Muscle layer of colon (tissue), 2 donors: ENCODE results near the gene ACSF3.

ENCODE experiments used
- H3K27ac ChIP-seq: one replicate; pipeline ENCODE4 v1.7.0; 2013; ENCODE audit warnings: low read depth, mild to moderate bottlenecking, low read length, moderate library complexity
- H3K27me3 ChIP-seq, 2 donors: one replicate each; pipeline ENCODE4 v1.7.0; 2013; ENCODE audit warnings: low read length in 2 of 2, mild to moderate bottlenecking in 2 of 2; ENCODE audit not compliant: insufficient read depth in 2 of 2, control insufficient read depth in 1 of 2
- H3K36me3 ChIP-seq: one replicate; pipeline ENCODE4 v1.7.0; 2013; ENCODE audit warnings: mild to moderate bottlenecking, low read length; ENCODE audit not compliant: insufficient read depth
- H3K4me1 ChIP-seq: one replicate; pipeline ENCODE4 v1.7.0; 2013; ENCODE audit warnings: mild to moderate bottlenecking, low read length; ENCODE audit not compliant: insufficient read depth
- H3K4me3 ChIP-seq, 2 donors: one replicate each; pipeline ENCODE4 v1.7.0; 2013; ENCODE audit warnings: low read length in 2 of 2, low read depth in 1 of 2, mild to moderate bottlenecking in 1 of 2, moderate library complexity in 1 of 2
- H3K9ac ChIP-seq: one replicate; pipeline ENCODE4 v1.7.0; 2013; ENCODE audit warnings: low read length
- H3K9me3 ChIP-seq: one replicate; pipeline ENCODE4 v1.7.0; 2013; ENCODE audit warnings: mild to moderate bottlenecking, low read length
- donor health status: abdominal sarcoma.
- donor health status: Adenocarcinoma of cecum.

Gene ACSF3

DNA sequence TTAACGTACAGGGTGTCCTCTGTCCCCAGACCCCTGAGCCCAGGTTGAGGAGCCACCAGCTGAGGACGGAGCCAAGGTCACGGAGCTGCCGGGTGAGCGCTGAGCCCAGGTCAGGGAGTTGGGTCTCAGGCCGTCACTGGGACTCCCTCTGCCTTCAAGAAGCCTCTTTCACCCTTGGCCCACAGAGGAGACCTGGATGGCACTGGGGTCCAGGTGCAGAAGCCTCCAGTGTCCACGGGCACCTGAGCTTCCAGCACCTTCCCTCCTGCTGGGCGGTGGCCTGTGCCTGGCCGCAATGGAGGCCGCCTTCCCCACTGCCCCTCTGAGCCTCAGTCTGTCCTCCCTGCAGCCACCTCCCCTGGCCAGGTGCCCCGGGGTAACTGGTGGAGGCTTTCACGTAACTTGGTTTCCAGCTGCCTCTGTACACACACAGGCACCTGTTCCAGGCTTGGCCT lies 46.3 kb downstream of the ACSF3 start:
- Histone ChIP-seq H3K4me3 (no peak overlapping the region), H3K9me3 (no peaks in the 10 kb centered on the region), H3K27me3 (no peaks in the 10 kb centered on the region), H3K9ac (no peak overlapping the region), H3K36me3 (peaks cover 18% of the 10 kb centered on the region), H3K27ac (no peak overlapping the region), H3K4me1 (no peaks in the 10 kb centered on the region)

DNA sequence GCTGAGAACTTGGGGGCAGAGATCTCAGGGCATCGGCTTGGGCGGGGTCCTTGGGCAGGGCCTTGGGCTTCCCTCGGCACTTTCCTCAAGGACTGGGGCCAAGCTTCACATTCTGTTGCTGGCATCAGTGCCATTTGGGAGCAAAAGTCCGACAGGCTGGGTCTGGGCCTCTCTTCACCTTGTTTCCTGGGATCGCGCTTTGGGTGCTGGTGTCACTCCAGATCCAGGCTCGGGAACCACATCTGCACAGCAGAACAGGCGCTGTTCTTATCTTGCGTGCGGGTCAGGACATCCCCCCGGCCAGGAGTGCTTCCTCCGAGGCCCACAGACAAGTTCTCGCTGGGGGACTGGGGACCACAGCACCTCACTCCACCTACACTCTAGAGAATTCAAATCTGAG lies 46.7 kb downstream of the ACSF3 start:
- no peak overlapping the region for H3K9ac ChIP-seq
- peaks cover 14% of the 10 kb centered on the region for H3K36me3 ChIP-seq
- no peaks in the 10 kb centered on the region for H3K4me1 ChIP-seq
- no peak overlapping the region for H3K4me3 ChIP-seq
- no peak overlapping the region for H3K27ac ChIP-seq
- no peaks in the 10 kb centered on the region for H3K27me3 ChIP-seq
- H3K9me3 ChIP-seq: no peaks in the 10 kb centered on the region

GRCh38 chr16:89140981-89141883 lies 47.6 kb downstream of the ACSF3 start:
- H3K27ac ChIP-seq: no peak overlapping the region
- peaks cover 16% of the 10 kb centered on the region for H3K36me3 ChIP-seq
- H3K9me3 ChIP-seq: no peaks in the 10 kb centered on the region
- no peaks in the 10 kb centered on the region for H3K4me1 ChIP-seq
- no peaks in the 10 kb centered on the region for H3K27me3 ChIP-seq
- H3K4me3 ChIP-seq: no peak overlapping the region
- H3K9ac ChIP-seq: no peak overlapping the region

GRCh38 chr16:89141884-89142267 lies 48.2 kb downstream of the ACSF3 start:
- no peaks in the 10 kb centered on the region for H3K4me1 ChIP-seq
- H3K27me3 ChIP-seq: no peaks in the 10 kb centered on the region
- H3K9me3 ChIP-seq: no peaks in the 10 kb centered on the region
- peaks cover 21% of the 10 kb centered on the region for H3K36me3 ChIP-seq
- H3K9ac ChIP-seq: no peak overlapping the region
- no peak overlapping the region for H3K4me3 ChIP-seq
- H3K27ac ChIP-seq: no peak overlapping the region

GRCh38 chr16:89142474-89143195 lies 49.0 kb downstream of the ACSF3 start:
- H3K4me3 ChIP-seq: no peak overlapping the region
- H3K27ac ChIP-seq: no peak overlapping the region
- H3K27me3 ChIP-seq: no peaks in the 10 kb centered on the region
- H3K36me3 ChIP-seq: peaks cover 21% of the 10 kb centered on the region
- H3K4me1 ChIP-seq: no peaks in the 10 kb centered on the region
- no peak overlapping the region for H3K9ac ChIP-seq
- no peaks in the 10 kb centered on the region for H3K9me3 ChIP-seq

DNA sequence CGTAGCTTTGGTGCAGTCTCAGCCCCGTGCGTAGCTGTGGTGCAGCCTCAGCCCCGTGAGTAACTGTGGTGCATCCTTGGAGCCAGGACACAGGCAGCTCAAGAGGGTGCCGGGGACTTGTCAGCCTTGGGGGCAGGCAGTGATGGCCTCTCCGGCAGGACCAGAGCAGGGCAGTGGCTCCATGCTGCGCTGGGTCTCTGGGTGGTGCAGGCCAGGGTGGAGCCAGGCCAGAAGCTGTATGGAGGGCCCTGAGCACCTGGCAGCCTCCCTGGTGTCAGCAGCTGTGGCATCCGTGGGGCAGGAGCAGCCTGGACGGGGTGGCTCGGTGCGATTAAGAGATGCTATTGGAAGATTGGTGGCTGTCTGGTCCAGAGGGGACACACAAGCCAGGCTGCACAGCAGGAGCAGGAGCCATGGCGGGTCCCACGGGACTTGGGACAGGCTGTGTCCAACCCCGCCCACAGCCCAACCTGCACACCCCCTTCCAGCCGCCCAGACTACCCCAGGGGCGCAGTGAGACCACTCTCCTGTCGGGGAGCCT lies 49.6 kb downstream of the ACSF3 start:
- Histone ChIP-seq H3K27ac (no peak overlapping the region), H3K4me3 (no peak overlapping the region), H3K9ac (no peak overlapping the region), H3K36me3 (peaks cover 21% of the 10 kb centered on the region), H3K9me3 (no peaks in the 10 kb centered on the region), H3K27me3 (no peaks in the 10 kb centered on the region), H3K4me1 (no peaks in the 10 kb centered on the region)

DNA sequence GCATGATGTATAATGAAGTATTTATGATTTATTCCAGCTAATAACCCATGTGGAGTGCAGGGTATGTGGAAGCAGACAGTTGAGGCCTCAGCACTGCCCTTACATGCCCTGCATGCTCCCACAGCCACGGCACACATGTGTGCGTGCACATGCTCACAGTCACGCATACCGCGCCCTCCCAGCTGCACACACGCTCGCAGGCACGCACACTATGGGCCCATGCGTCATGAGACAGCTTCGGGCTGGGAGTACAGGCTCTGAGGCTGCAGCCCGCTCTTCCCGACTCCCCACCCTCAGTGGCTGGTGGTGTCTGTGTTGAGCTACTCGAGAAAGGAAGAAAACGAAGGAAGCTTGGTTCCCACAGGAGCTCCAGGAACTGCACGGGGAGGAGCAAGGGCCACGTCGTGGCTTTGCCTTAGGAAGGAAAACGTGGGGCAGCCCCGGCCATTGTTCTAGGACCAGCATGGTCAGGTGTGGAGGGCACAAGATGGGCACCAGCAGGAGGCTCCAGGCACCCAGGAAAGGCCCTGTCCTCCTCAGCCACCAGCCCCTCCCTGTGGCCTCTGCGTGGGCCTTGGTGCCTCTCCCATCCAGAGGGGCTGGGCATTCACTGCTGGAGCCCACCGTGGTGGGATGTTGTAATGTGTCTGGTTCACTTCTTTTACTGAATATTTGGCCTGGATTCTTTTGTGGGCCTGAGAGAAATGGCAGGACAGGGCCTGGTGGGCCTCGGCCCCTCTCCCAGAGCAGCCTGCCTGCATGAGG lies 50.4 kb downstream of the ACSF3 start:
- no peaks in the 10 kb centered on the region for H3K4me1 ChIP-seq
- H3K36me3 ChIP-seq: peaks cover 21% of the 10 kb centered on the region
- H3K9me3 ChIP-seq: no peaks in the 10 kb centered on the region
- no peak overlapping the region for H3K9ac ChIP-seq
- H3K27me3 ChIP-seq: no peaks in the 10 kb centered on the region
- H3K4me3 ChIP-seq: no peak overlapping the region
- H3K27ac ChIP-seq: no peak overlapping the region

DNA sequence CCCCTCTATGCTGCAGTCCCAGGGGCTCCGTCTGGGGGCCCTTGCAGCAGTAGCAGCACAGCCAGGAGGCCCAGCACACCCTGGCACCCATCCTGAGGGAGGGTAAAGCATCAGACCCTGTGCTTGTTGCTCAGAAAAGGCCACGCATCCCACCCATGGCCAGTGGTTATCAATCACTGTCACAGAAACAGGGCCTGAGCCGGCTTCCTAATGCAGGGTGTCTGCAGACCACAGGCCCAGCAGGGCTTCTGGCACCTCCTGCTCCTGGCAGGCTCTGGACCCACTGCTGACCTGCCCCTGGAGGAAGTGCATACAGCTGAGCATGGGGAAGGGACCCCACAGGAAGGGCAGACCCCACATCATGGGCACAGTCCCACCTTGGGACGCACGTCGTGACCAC lies 51.0 kb downstream of the ACSF3 start:
- Histone ChIP-seq H3K4me3 (no peak overlapping the region), H3K27me3 (no peaks in the 10 kb centered on the region), H3K27ac (no peak overlapping the region), H3K36me3 (peaks cover 21% of the 10 kb centered on the region), H3K9ac (no peak overlapping the region), H3K4me1 (no peaks in the 10 kb centered on the region), H3K9me3 (no peaks in the 10 kb centered on the region)

- H3K4me1 ChIP-seq: no peaks in the 10 kb centered on the region
- no peaks in the 10 kb centered on the region for H3K27me3 ChIP-seq
- H3K9me3 ChIP-seq: no peaks in the 10 kb centered on the region
- H3K27ac ChIP-seq: no peak overlapping the region
- H3K4me3 ChIP-seq: no peak overlapping the region
- peaks cover 27% of the 10 kb centered on the region for H3K36me3 ChIP-seq
- H3K9ac ChIP-seq: no peak overlapping the region
These were observed 51.9 kb downstream of the ACSF3 start for GRCh38 chr16:89145406-89146161.

DNA sequence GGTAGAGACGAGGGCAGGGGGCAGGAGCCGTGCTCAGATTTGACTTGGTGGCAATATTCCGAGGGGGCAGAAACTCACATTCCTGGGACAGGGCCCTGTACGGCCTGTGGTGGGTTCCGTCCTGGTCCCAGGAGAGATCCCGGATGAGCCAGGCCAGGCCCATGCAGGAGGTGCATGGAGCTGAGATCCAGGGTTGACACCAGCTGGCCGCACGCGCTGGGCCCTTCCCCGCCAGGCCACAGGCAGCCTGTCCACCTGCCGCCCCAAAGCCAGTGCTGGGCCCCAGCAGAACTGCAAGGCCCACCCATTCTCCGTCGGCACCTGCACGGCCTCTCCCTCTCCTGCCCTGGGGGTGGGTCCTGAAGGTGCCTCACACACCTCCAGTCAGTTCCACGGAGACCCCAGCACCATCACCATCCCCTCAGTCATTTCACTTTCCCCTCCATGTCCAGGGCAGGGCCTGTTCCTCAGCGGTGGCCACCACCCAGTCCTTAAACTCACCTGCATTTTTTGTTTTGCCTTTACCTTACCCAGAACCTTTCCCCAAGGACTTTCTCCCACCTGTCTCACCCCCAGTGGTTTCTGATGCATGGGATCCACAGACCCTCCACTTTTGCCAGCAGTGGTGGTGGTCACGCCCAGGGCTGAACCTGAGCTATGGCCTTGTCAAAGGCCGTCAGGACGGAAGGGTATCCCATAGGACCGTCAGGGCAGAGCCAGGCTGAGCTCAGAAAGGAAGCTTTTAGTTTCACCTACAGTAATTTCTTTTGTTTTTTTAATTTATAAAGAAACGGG lies 52.8 kb downstream of the ACSF3 start:
- no peaks in the 10 kb centered on the region for H3K9me3 ChIP-seq
- no peak overlapping the region for H3K4me3 ChIP-seq
- H3K9ac ChIP-seq: no peak overlapping the region
- H3K27me3 ChIP-seq: no peaks in the 10 kb centered on the region
- H3K4me1 ChIP-seq: no peaks in the 10 kb centered on the region
- H3K27ac ChIP-seq: no peak overlapping the region
- H3K36me3 ChIP-seq: peaks cover 32% of the 10 kb centered on the region
